PC-3 (cell line): ENCODE results near the gene CDR2L. TPM values are rescaled to one million over a fixed set of nuclear protein-coding genes. Genes with fewer than 3 reads are reported as not detected.
A peak's percentile ranks its signal among the peaks of the same experiment; 100 is the strongest.

Experiments used
- ATAC-seq: fragments of 200-7000 bp; cut with Tn5 transposase; 2 replicates; pipeline ENCODE4 v1.9.1; 2020; ENCODE audit warnings: mild to moderate bottlenecking, moderate library complexity
- BruUV-seq: library from RNA; stranded (reverse); fragments of 400-500 nt; replicated peaks from 2 replicates; lab custom pipeline; 2021; lab: Mats Ljungman, UMichigan
- CTCF ChIA-PET: fragments of 300-600 bp; sonication (Branson Sonifier 250); formaldehyde crosslinking; loops from one replicate; lab custom pipeline; 2022; ENCODE audit warnings: antibody characterized with exemption; lab: Charles Lee
- POLR2A ChIA-PET: fragments of 300-600 bp; sonication (Branson Sonifier 250); formaldehyde crosslinking; loops from one replicate; lab custom pipeline; 2022; ENCODE audit warnings: antibody characterized with exemption; ENCODE audit not compliant: unreplicated experiment; lab: Charles Lee
- DNase-seq: peaks from one replicate; pipeline ENCODE4 v3.0.0-alpha.2; 2015
- H2AFZ ChIP-seq: fragments of 300-600 bp; sonication (generic); 2 replicates; pipeline ENCODE4 v1.6.0; 2016; ENCODE audit warnings: antibody characterized with exemption, low read length
- H3F3A ChIP-seq: fragments of 300-600 bp; sonication (generic); one replicate; pipeline ENCODE4 v1.6.0; 2017; ENCODE audit warnings: antibody characterized with exemption, low read length, control low read depth, mild to moderate bottlenecking; ENCODE audit not compliant: unreplicated experiment
- H3K27ac ChIP-seq: fragments of 300-600 bp; sonication (generic); 2 replicates; pipeline ENCODE4 v1.5.1; 2016; ENCODE audit warnings: mild to moderate bottlenecking, low read length
- H3K27me3 ChIP-seq: fragments of 300-600 bp; sonication (generic); 2 replicates; pipeline ENCODE4 v1.6.1; 2016; ENCODE audit warnings: low read length, mixed read lengths
- H3K36me3 ChIP-seq: fragments of 300-600 bp; sonication (generic); 2 replicates; pipeline ENCODE4 v1.6.1; 2016; ENCODE audit warnings: low read depth, mixed run types, low read length, mixed read lengths
- H3K4me1 ChIP-seq: fragments of 300-600 bp; sonication (generic); 2 replicates; pipeline ENCODE4 v1.5.1; 2016; ENCODE audit warnings: low read length; ENCODE audit not compliant: insufficient read depth
- H3K4me2 ChIP-seq: fragments of 300-600 bp; sonication (generic); 2 replicates; pipeline ENCODE4 v1.6.0; 2016; ENCODE audit warnings: low read length
- H3K4me3 ChIP-seq: fragments of 300-600 bp; sonication (generic); 2 replicates; pipeline ENCODE4 v1.5.1; 2016; ENCODE audit warnings: mild to moderate bottlenecking, low read length, mixed read lengths
- H3K79me2 ChIP-seq: fragments of 300-600 bp; sonication (generic); 2 replicates; pipeline ENCODE4 v1.6.1; 2017; ENCODE audit warnings: low read length, mixed read lengths
- H3K9ac ChIP-seq: fragments of 300-600 bp; sonication (generic); 2 replicates; pipeline ENCODE4 v1.6.0; 2016; ENCODE audit warnings: mild to moderate bottlenecking, low read length
- H3K9me2 ChIP-seq: fragments of 300-600 bp; sonication (generic); replicated peaks from 2 replicates; pipeline ENCODE4 v1.6.1; 2016; ENCODE audit warnings: mixed run types, low read length, mixed read lengths
- H3K9me3 ChIP-seq: fragments of 300-600 bp; sonication (generic); 2 replicates; pipeline ENCODE4 v1.6.1; 2016; ENCODE audit warnings: low read length, mixed read lengths
- H4K20me1 ChIP-seq: fragments of 300-600 bp; sonication (generic); 2 replicates; pipeline ENCODE4 v1.6.1; 2016; ENCODE audit warnings: low read length, mixed read lengths
- EZH2 ChIP-seq: fragments of 300-600 bp; sonication (generic); IDR thresholded peaks from one replicate; pipeline ENCODE4 v1.6.1; 2017; ENCODE audit warnings: antibody characterized with exemption, mild to moderate bottlenecking, low read length; ENCODE audit not compliant: unreplicated experiment
- EZH2phosphoT487 ChIP-seq: fragments of 300-600 bp; sonication (generic); IDR thresholded peaks from 2 replicates; pipeline ENCODE4 v1.6.1; 2018; ENCODE audit warnings: mild to moderate bottlenecking, antibody characterized with exemption, low read length, borderline replicate concordance
- intact Hi-C: fragments of 100-400 bp; cut with micrococcal nuclease; formaldehyde crosslinking; loops from 2 replicates; pipeline ENCODE4 v1.9.0; 2023
- total RNA-seq: library from RNA; depleted of rRNA; stranded (reverse); fragments of >200 nt; gene quantifications from 2 replicates; pipeline ENCODE4 v1.2.3, GENCODE V29; 2014
- TF ChIP-seq, protein P1 (sequence below): fragments of 300-600 bp; sonication (generic); conservative IDR thresholded peaks from 2 replicates; pipeline ENCODE4 v1.5.1; 2017; ENCODE audit warnings: antibody characterized with exemption, low read depth, mild to moderate bottlenecking, low read length

The CDR2L gene
- total RNA-seq, 1 experiment from 2014 or later = 35.8 TPM

DNA sequence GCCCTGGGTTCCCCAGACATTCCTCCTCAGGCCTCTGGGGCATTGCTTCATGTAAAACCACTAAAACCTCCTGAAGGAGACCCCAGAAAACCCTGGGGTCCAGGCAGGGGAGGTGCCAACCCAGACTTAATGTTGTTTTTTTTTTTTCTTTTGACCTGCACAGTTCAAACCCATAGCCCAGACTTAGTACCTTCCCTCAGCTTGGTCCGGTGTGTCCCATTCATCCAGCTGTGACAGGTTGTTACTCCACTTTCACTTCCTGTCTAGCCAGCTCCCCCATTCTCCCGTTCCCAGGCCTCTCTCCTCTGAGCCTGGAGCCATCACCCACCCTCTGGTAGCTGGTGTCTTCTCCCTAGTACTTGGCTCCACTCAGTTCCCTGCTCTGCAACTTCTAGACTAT, 4.8 kb downstream of the CDR2L start:
- intact Hi-C loops = no loop called here
- DNase-seq = no peak

DNA sequence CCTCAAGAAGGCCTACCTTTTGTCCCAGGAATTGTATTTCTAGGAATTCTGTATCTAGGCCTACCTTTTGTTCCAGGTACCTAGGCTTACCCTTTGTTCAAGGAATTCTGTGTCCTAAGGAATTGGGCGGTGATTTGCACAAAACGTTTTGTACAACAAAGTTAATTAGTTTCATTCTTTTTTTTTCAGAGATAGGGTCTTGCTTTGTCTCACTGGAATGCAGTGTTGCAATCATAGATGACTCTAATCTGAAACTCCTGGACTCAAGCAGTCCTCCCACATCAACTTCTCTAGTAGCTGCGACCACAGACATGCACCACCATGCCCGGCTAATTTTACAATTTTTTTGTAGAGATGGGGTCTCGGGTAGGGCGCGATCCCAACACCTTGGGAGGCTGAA, 7.0 kb downstream of the CDR2L start:
- no peak for TF ChIP-seq EZH2
- TF ChIP-seq, protein P1, sequence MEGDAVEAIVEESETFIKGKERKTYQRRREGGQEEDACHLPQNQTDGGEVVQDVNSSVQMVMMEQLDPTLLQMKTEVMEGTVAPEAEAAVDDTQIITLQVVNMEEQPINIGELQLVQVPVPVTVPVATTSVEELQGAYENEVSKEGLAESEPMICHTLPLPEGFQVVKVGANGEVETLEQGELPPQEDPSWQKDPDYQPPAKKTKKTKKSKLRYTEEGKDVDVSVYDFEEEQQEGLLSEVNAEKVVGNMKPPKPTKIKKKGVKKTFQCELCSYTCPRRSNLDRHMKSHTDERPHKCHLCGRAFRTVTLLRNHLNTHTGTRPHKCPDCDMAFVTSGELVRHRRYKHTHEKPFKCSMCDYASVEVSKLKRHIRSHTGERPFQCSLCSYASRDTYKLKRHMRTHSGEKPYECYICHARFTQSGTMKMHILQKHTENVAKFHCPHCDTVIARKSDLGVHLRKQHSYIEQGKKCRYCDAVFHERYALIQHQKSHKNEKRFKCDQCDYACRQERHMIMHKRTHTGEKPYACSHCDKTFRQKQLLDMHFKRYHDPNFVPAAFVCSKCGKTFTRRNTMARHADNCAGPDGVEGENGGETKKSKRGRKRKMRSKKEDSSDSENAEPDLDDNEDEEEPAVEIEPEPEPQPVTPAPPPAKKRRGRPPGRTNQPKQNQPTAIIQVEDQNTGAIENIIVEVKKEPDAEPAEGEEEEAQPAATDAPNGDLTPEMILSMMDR = no peak
- TF ChIP-seq EZH2phosphoT487 = no peak
- BruUV-seq = no TSS peak
- POLR2A ChIA-PET = no interaction called here
- ATAC-seq (no peak), DNase-seq (no peak)
- H3K9ac ChIP-seq = no peak overlapping the region
- peaks cover 7% of the 10 kb centered on the region for H3K36me3 ChIP-seq
- no peaks in the 10 kb centered on the region for H3K9me2 ChIP-seq
- H3K27me3 ChIP-seq = no peaks in the 10 kb centered on the region
- CTCF ChIA-PET = no interaction called here
- no peaks in the 10 kb centered on the region for H3F3A ChIP-seq
- intact Hi-C loops = no loop called here
- no peak overlapping the region for H3K27ac ChIP-seq
- peaks cover 11% of the 10 kb centered on the region for H3K4me1 ChIP-seq
- no peak overlapping the region for H3K4me2 ChIP-seq
- no peak overlapping the region for H2AFZ ChIP-seq
- H3K79me2 ChIP-seq = peaks cover 13% of the 10 kb centered on the region
- no peaks in the 10 kb centered on the region for H4K20me1 ChIP-seq
- H3K4me3 ChIP-seq = no peak overlapping the region
- no peaks in the 10 kb centered on the region for H3K9me3 ChIP-seq

More for the DNA sequence above, 4.8 kb downstream of the CDR2L start:
- Histone ChIP-seq H3K9me2 (no peaks in the 10 kb centered on the region), H3K27ac (peak overlapping the region; percentile 26), H3K4me3 (no peak overlapping the region), H3K4me1 (peaks cover 20% of the 10 kb centered on the region), H4K20me1 (no peaks in the 10 kb centered on the region), H3F3A (no peaks in the 10 kb centered on the region), H3K4me2 (peak overlapping the region; percentile 29; the same call in 1 of the 2 replicates), H3K9me3 (no peaks in the 10 kb centered on the region), H3K27me3 (no peaks in the 10 kb centered on the region), H2AFZ (no peak overlapping the region), H3K79me2 (peaks cover 29% of the 10 kb centered on the region), H3K9ac (no peak overlapping the region), H3K36me3 (peaks cover 4% of the 10 kb centered on the region; the same call in 1 of the 2 replicates)
- BruUV-seq = no TSS peak
- ATAC-seq = no peak
- ChIA-PET CTCF (interaction anchor here (0.5 to 2.1 kb wide), 3 partner anchors 20 to 119 kb away, joined by 3 to 10 read pairs (median 5); partner anchors contain the start of gene HID1), POLR2A (interaction anchor here (0.6 kb wide), 1 partner anchor 9 kb away, joined by 10 read pairs; no protein-coding TSS in a partner anchor)
- TF ChIP-seq EZH2 = no peak
- TF ChIP-seq, protein P1 = no peak
- TF ChIP-seq EZH2phosphoT487 = no peak

DNA sequence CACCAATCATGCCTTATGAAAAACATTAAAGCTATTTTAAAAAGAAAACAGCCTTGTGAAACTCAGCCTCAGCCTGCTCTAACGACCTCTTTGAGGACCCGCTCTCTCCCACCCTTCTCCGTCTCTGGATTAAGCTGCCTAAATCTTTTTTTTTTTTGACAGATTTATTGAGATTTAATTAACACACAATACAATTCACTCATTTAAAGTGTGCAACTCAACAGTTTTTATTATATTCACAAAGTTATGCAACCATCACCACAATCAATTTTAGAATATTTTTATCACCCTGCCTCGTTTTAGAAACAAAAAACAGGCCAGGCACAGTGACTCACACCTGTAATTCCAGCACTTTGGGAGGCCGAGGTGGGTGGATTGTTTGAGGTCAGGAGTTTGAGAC, 8.4 kb downstream of the CDR2L start:
- BruUV-seq = no TSS peak
- Histone ChIP-seq H3K4me1 (peaks cover 11% of the 10 kb centered on the region), H3K36me3 (peaks cover 9% of the 10 kb centered on the region), H4K20me1 (no peaks in the 10 kb centered on the region), H2AFZ (no peak overlapping the region), H3K9me2 (no peaks in the 10 kb centered on the region), H3K9me3 (no peaks in the 10 kb centered on the region), H3K4me3 (no peak overlapping the region), H3F3A (no peaks in the 10 kb centered on the region), H3K27me3 (no peaks in the 10 kb centered on the region), H3K4me2 (no peak overlapping the region), H3K79me2 (peaks cover under 1% of the 10 kb centered on the region), H3K27ac (no peak overlapping the region), H3K9ac (no peak overlapping the region)
- TF ChIP-seq, protein P1 = no peak
- TF ChIP-seq EZH2phosphoT487 (no peak), EZH2 (no peak)
- intact Hi-C loops = no loop called here
- ChIA-PET POLR2A (interaction anchor here (0.6 kb wide), 1 partner anchor 17 kb away, joined by 3 read pairs; no protein-coding TSS in a partner anchor), CTCF (no interaction called here)
- ATAC-seq (no peak), DNase-seq (no peak)
